ENCODE data around the gene AGER.

AGER gene

DNA sequence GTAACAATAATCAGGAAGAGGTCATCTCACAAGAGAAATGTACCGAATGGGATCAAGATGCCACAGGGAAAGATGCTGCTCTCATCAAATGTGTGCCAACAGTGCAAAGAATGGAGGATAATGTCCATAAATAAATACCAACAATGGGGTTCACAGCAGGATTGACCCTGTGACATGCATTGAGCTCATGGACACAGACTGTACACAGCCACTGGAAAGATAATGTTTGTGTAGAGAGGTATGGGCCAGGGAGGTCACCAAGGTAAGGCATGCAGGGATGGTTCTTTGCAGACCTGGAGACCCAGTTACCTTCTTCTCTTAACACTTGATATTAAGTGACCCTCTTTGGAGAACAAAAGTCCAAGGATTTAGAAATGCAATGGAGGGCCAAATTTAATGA is 9.6 kb downstream of the AGER start:
- H3K9me3 ChIP-seq, result no peaks in the 10 kb centered on the region
- H3K27ac ChIP-seq, result no peak overlapping the region
- H3K27me3 ChIP-seq, result no peaks in the 10 kb centered on the region
- H3K36me3 ChIP-seq, result peaks cover 13 to 21% (median 16%) of the 10 kb centered on the region in 3 donors
- DNase-seq, result no peak
- intact Hi-C loops (cut with DNase I; ENCODE audit: low total_unique reads), result loop anchor here (2.0 kb wide), 1 partner anchor 18 kb away; no protein-coding TSS in a partner anchor
- no peak for TF ChIP-seq CTCF (IDR thresholded peaks at IDR 0.05)
- H3K4me1 ChIP-seq, result peaks cover 0 to 37% (median 28%) of the 10 kb centered on the region in 4 donors
- no peak overlapping the region for H3K4me3 ChIP-seq

DNA sequence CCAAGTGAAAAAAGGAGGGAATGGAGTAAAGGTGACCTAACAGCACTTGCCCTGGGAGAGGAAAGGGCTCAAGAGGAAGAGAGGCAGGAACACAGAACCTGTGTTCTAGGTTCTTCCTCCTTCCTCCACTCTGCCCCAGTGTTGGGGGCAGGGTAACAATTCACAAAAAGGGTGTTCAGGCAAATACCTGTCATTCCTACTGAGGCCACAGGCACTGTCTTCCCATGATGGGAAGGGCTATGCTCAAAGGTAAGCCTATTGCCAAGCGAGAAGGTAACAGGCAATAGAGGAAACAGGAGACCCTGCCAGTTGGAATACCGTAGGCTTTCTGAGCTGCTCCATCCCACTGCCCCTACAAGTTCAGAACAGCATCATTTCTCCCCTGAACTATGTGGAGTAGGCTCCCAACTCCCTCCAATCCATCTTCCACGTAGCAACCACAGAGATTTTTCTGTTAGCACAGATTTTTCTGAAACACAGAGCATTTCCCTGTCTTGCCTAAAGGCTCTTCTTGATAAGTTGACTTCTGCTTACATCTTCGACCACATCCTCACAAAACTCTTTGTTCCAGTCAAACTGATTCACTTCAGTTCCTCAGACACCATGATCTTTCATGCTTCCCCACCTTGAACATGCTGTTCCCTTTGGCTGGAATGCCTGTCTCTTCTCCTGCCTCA is 10.9 kb downstream of the AGER start:
- Histone ChIP-seq H3K27ac (no peak overlapping the region), H3K4me3 (no peak overlapping the region), H3K4me1 (peaks cover 0 to 30% (median 20%) of the 10 kb centered on the region in 4 donors), H3K9me3 (no peaks in the 10 kb centered on the region), H3K36me3 (peaks cover 13 to 33% (median 27%) of the 10 kb centered on the region in 3 donors), H3K27me3 (no peaks in the 10 kb centered on the region)
- intact Hi-C loops (cut with DNase I; ENCODE audit: low total_unique reads), result no loop called here
- no peak for DNase-seq
- no peak for TF ChIP-seq CTCF (IDR thresholded peaks at IDR 0.05)

DNA sequence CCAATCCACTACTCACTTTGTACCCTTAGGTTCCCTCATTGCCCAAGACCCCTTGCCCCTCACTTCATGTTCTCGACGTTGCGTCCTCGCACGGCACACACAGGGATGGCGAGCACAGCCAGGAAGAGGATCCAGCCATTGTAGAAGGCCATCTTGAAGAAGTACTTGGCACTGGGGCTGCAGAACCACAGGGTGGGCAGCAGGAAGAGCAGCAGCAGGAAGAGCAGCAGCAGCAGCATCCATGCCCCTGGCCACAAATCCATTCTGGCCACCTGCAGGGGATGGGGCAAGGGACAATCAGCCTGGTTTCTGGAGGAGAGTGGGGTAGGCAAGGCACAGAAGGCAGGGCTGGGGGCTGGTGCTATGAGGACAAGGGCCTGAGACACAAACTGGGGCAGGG is 12.8 kb downstream of the AGER start:
- Histone ChIP-seq H3K27ac (no peak overlapping the region), H3K27me3 (no peaks in the 10 kb centered on the region), H3K9me3 (no peaks in the 10 kb centered on the region), H3K4me3 (no peak overlapping the region), H3K4me1 (peaks cover 0 to 22% (median 12%) of the 10 kb centered on the region in 4 donors), H3K36me3 (peaks cover 25 to 52% (median 46%) of the 10 kb centered on the region in 3 donors)
- intact Hi-C loops (cut with DNase I; ENCODE audit: low total_unique reads), result no loop called here
- no peak for TF ChIP-seq CTCF (IDR thresholded peaks at IDR 0.05)
- DNase-seq, result no peak

GRCh38 chr6:32170294-32170693 is 13.8 kb downstream of the AGER start:
- Histone ChIP-seq H3K9me3 (no peaks in the 10 kb centered on the region), H3K4me3 (no peak overlapping the region), H3K27me3 (no peaks in the 10 kb centered on the region), H3K4me1 (peaks cover 0 to 14% (median 9%) of the 10 kb centered on the region in 4 donors), H3K36me3 (peaks cover 25 to 60% (median 52%) of the 10 kb centered on the region in 3 donors), H3K27ac (no peak overlapping the region)
- intact Hi-C loops (cut with DNase I; ENCODE audit: low total_unique reads), result no loop called here
- no peak for TF ChIP-seq CTCF (IDR thresholded peaks at IDR 0.05)
- DNase-seq, result no peak

DNA sequence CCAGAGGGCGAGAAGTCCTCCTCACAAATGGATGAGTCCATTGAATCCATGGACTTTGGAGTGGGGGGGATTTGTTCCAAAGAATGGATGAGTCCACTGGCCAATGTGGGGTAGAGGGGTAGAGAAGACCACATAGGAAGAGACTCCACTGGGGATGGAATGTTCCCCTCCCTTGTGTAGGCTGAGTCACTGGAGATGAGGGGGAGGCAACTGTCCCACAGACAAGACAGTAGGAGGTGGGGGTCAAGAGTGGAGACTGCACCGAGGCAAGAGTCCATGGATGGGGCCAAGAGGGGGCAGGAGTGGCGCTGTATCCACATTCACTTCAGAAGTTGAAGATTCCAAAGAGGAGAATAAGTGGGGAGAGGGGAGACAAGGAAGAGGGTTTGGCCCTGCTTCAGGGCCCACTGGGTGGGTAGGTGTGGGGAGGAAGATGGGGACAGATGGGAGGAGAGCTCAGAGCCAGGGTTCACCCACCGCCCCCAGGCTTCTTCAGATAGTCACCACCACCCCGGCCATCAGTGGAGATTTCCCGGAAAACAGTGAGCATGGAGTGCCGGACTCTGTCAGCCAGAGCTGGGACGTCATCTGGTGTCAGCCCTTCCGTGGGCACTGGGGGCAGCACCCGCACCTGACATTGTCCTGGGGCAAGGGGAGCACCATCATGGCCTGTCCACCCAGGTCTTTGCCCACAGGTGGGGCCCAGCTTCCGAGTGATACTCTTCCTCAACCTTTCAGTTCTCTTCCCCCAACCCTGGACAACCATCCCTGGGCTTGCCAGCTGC is 15.1 kb downstream of the AGER start:
- TF ChIP-seq CTCF (IDR thresholded peaks at IDR 0.05), result no peak
- H3K36me3 ChIP-seq, result peaks cover 31 to 69% (median 61%) of the 10 kb centered on the region in 3 donors
- H3K4me1 ChIP-seq, result peaks cover 0 to 6% (median 0%) of the 10 kb centered on the region in 4 donors
- DNase-seq, result no peak
- H3K27ac ChIP-seq, result no peak overlapping the region
- H3K9me3 ChIP-seq, result no peaks in the 10 kb centered on the region
- H3K4me3 ChIP-seq, result no peak overlapping the region
- intact Hi-C loops (cut with DNase I; ENCODE audit: low total_unique reads), result no loop called here
- no peaks in the 10 kb centered on the region for H3K27me3 ChIP-seq
